SW 1271 (cell line): Measurements from ENCODE around the gene ECE1.

ENCODE experiments used
- DNase-seq, 2 experiments: peaks; one replicate each; lab custom pipeline; 2025; lab: John Stamatoyannopoulos, UW

The ECE1 gene

GRCh38 chr1:21325231-21325718 lies 35.0 kb upstream of the ECE1 start:
- no peak for DNase-seq

- peak; percentile 88 to 91 for DNase-seq
Observed at GRCh38 chr1:21324368-21325141, 34.3 kb upstream of the ECE1 start.

- no peak for DNase-seq
Observed at GRCh38 chr1:21323091-21323490, 32.8 kb upstream of the ECE1 start.

- DNase-seq = no peak
Observed at GRCh38 chr1:21322681-21323016, 32.4 kb upstream of the ECE1 start.

- no peak for DNase-seq
Observed at GRCh38 chr1:21321963-21322680, 31.9 kb upstream of the ECE1 start.

GRCh38 chr1:21320410-21321108 lies 30.3 kb upstream of the ECE1 start:
- no peak for DNase-seq

- no peak for DNase-seq
Observed at GRCh38 chr1:21319447-21320407, 29.5 kb upstream of the ECE1 start.

- no peak for DNase-seq
Observed at GRCh38 chr1:21318714-21319159, 28.5 kb upstream of the ECE1 start.

- DNase-seq = no peak
Observed at GRCh38 chr1:21318057-21318713, 27.9 kb upstream of the ECE1 start.

GRCh38 chr1:21317690-21318043 lies 27.4 kb upstream of the ECE1 start:
- no peak for DNase-seq

- DNase-seq = no peak
Observed at GRCh38 chr1:21317035-21317689, 26.9 kb upstream of the ECE1 start.

- no peak for DNase-seq
Observed at GRCh38 chr1:21314743-21315396, 24.6 kb upstream of the ECE1 start.

- DNase-seq = no peak
Observed at GRCh38 chr1:21313886-21314721, 23.8 kb upstream of the ECE1 start.

GRCh38 chr1:21313203-21313885 lies 23.1 kb upstream of the ECE1 start:
- DNase-seq = no peak

GRCh38 chr1:21312407-21312992 lies 22.2 kb upstream of the ECE1 start:
- no peak for DNase-seq

- DNase-seq = no peak
Observed at GRCh38 chr1:21311016-21311415, 20.8 kb upstream of the ECE1 start.

GRCh38 chr1:21308847-21309652 lies 18.8 kb upstream of the ECE1 start:
- no peak for DNase-seq
